Lung (tissue), 12 donors: ENCODE results near the gene UBN1. TPM values are rescaled to one million over a fixed set of nuclear protein-coding genes. Genes with fewer than 3 reads are reported as not detected.

Source experiments
- ATAC-seq: fragments of 200-7000 bp; cut with Tn5 transposase; one replicate; pipeline ENCODE4 v1.9.1; 2020; ENCODE audit warnings: moderate number of reproducible peaks; ENCODE audit not compliant: insufficient read depth, low FRiP score
- DNase-seq, 3 donors: peaks; one replicate each; pipeline ENCODE4 v3.0.0-alpha.2; 2013 to 2017
- H3K27ac ChIP-seq, 2 donors: one replicate each; pipeline ENCODE4 v1.5.1; 2013; ENCODE audit warnings: mild to moderate bottlenecking in 2 of 2, moderate library complexity in 2 of 2, control low read depth in 1 of 2, inconsistent platforms in 1 of 2, low read depth in 1 of 2, low read length in 1 of 2
- H3K27me3 ChIP-seq, 3 donors: one replicate each; pipeline ENCODE4 v1.5.1; 2013; ENCODE audit warnings: low read length in 2 of 3; ENCODE audit not compliant: control insufficient read depth in 3 of 3, insufficient read depth in 3 of 3
- H3K36me3 ChIP-seq, 4 donors: one replicate each; pipeline ENCODE4 v1.5.1; 2013; ENCODE audit warnings: low read length in 4 of 4, mild to moderate bottlenecking in 1 of 4, moderate library complexity in 1 of 4; ENCODE audit not compliant: control insufficient read depth in 4 of 4, insufficient read depth in 4 of 4
- H3K4me1 ChIP-seq, 5 donors: one replicate each; pipeline ENCODE4 v1.5.1; 2013; ENCODE audit warnings: low read length in 5 of 5, mild to moderate bottlenecking in 2 of 5, moderate library complexity in 1 of 5; ENCODE audit not compliant: control insufficient read depth in 5 of 5, insufficient read depth in 5 of 5
- H3K4me3 ChIP-seq: one replicate; pipeline ENCODE4 v1.5.1; 2013; ENCODE audit warnings: mild to moderate bottlenecking, control low read depth, moderate library complexity
- H3K9ac ChIP-seq, 2 donors: one replicate each; pipeline ENCODE4 v1.5.1; 2013; ENCODE audit warnings: low read length in 2 of 2, control low read depth in 1 of 2; ENCODE audit not compliant: insufficient read depth in 1 of 2
- H3K9me3 ChIP-seq, 4 donors: one replicate each; pipeline ENCODE4 v1.5.1; 2013; ENCODE audit warnings: low read length in 3 of 4, mild to moderate bottlenecking in 1 of 4, moderate library complexity in 1 of 4; ENCODE audit not compliant: control insufficient read depth in 4 of 4, insufficient read depth in 3 of 4
- CTCF ChIP-seq: IDR thresholded peaks from 2 replicates; pipeline ENCODE4 v1.5.1; 2012; ENCODE audit warnings: mild to moderate bottlenecking; ENCODE audit errors: control extremely low read depth, extremely low read depth
- WGBS, 2 donors: extraction: QIAGEN DNeasy Blood & Tissue Kit; methylation state at CpG; one replicate each; pipeline ENCODE4 v1.1.7; 2013; 5-methylcytosine and 5-hydroxymethylcytosine counted together
- polyA plus RNA-seq, 2 donors: library from polyadenylated mRNA; stranded (reverse); fragments of 200-250 nt; gene quantifications; one replicate each; pipeline ENCODE4 v1.2.1, GENCODE V29; 2013
- total RNA-seq, 2 donors: library from RNA; depleted of rRNA in 1 of 2; stranded (reverse); fragments of >200 nt in 1 of 2; gene quantifications; one replicate each; pipeline ENCODE4 v1.2.1, GENCODE V29; 2014 to 2021
- donor health status: control.
- donor health status: control.
- donor health status: Bipolar disorder and iron deficiency.
- donor health status: healthy.
- donor health status: DM: yes; HTN: yes; CAD: no.

Gene UBN1
- total and polyA plus RNA-seq, 4 donors = 13.3 to 37.8 (median 19.9) TPM

GRCh38 chr16:4884209-4884608 lies 36.9 kb downstream of the UBN1 start:
- ATAC-seq = no peak
- H3K4me3 ChIP-seq = no peak overlapping the region
- no peak overlapping the region for H3K9ac ChIP-seq
- H3K27me3 ChIP-seq = no peaks in the 10 kb centered on the region
- H3K4me1 ChIP-seq = peaks cover 0 to 8% (median 0%) of the 10 kb centered on the region in 5 donors
- WGBS, 2 donors = 95 to 98% methylated on average over 34 of the region's 34 CpGs
- DNase-seq = no peak
- H3K27ac ChIP-seq = no peak overlapping the region
- TF ChIP-seq CTCF = no peak
- peaks cover 29 to 71% (median 35%) of the 10 kb centered on the region in 4 donors for H3K36me3 ChIP-seq
- H3K9me3 ChIP-seq = no peaks in the 10 kb centered on the region

- Histone ChIP-seq H3K4me3 (no peak overlapping the region), H3K4me1 (peaks cover 0 to 8% (median 0%) of the 10 kb centered on the region in 5 donors), H3K27ac (no peak overlapping the region), H3K36me3 (peaks cover 21 to 71% (median 29%) of the 10 kb centered on the region in 4 donors), H3K27me3 (no peaks in the 10 kb centered on the region), H3K9ac (no peak overlapping the region), H3K9me3 (no peaks in the 10 kb centered on the region)
- no peak for TF ChIP-seq CTCF
- DNase-seq (no peak), ATAC-seq (no peak)
- WGBS, 2 donors = 95 to 96% methylated on average over 44 to 45 of the region's 45 CpGs
Measured at GRCh38 chr16:4884972-4885874, 37.9 kb downstream of the UBN1 start.

GRCh38 chr16:4886151-4886550 lies 38.9 kb downstream of the UBN1 start:
- no peak for ATAC-seq
- H3K9me3 ChIP-seq = no peaks in the 10 kb centered on the region
- no peaks in the 10 kb centered on the region for H3K27me3 ChIP-seq
- H3K4me1 ChIP-seq = peaks cover 0 to 8% (median 0%) of the 10 kb centered on the region in 5 donors
- peaks cover 12 to 69% (median 24%) of the 10 kb centered on the region in 4 donors for H3K36me3 ChIP-seq
- H3K9ac ChIP-seq = no peak overlapping the region
- DNase-seq = no peak
- no peak overlapping the region for H3K4me3 ChIP-seq
- no peak overlapping the region for H3K27ac ChIP-seq
- no peak for TF ChIP-seq CTCF
- 96 to 98% methylated on average over 5 of the region's 5 CpGs for WGBS, 2 donors
